GM19324 (cell line): ENCODE measurements around the gene SLC39A13.
A peak's percentile ranks its signal among the peaks of the same experiment; 100 is the strongest.

ENCODE experiments used
- ATAC-seq: cut with Tn5 transposase; IDR thresholded peaks from one replicate; pipeline ENCODE4 v1.9.1; 2021; ENCODE audit warnings: mild to moderate bottlenecking, moderate library complexity; ENCODE audit not compliant: unreplicated experiment, low FRiP score

Gene SLC39A13

GRCh38 chr11:47399860-47400767 lies 8.3 kb upstream of the SLC39A13 start:
- peak; percentile 54 for ATAC-seq

- peak; percentile 81 for ATAC-seq
These were observed 7.6 kb upstream of the SLC39A13 start for GRCh38 chr11:47400768-47401279.

- no peak for ATAC-seq
These were observed 5.3 kb upstream of the SLC39A13 start for GRCh38 chr11:47403135-47403534.

GRCh38 chr11:47403571-47403970 lies 4.8 kb upstream of the SLC39A13 start:
- no peak for ATAC-seq

DNA sequence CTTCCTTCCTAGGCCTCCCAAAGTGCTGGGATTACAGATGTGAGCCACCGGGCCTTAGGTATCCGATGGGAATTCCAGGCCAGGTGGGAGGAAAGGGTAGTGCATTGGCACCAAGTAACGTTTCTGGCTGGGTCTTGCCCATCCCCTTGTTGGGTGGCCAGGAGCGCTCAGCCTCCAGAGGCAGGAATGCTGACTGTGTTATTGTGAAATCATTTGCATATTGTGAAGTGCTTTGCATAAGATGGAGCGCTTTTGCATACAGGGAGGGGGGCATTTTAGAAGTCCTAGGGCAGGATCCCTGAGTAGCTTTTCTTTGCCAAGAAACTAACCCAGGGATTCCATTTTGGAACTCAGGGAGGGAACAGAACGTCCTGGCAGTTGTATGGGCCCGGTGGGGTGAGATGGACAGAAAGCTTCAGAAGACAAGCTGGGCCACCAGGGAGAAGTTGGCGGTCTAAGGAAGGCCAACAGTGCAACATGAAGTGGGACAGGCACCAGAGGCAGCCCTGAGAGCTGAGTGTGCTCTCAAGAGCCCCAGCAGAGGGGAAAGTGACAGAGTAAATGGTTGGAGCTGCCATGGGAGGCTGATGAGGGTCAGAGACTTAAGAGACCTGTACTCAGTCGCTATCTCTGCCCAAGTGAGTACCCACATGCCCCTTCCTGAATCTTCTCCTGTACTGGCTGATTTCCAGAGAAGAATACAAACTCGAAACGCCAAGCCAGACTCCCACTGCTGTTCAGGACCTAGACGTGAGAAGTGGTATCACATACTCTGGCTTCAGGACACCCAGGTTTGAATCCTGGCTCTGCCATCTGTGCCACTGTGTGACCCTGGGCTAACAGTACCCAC lies 1.3 kb upstream of the SLC39A13 start:
- no peak for ATAC-seq

DNA sequence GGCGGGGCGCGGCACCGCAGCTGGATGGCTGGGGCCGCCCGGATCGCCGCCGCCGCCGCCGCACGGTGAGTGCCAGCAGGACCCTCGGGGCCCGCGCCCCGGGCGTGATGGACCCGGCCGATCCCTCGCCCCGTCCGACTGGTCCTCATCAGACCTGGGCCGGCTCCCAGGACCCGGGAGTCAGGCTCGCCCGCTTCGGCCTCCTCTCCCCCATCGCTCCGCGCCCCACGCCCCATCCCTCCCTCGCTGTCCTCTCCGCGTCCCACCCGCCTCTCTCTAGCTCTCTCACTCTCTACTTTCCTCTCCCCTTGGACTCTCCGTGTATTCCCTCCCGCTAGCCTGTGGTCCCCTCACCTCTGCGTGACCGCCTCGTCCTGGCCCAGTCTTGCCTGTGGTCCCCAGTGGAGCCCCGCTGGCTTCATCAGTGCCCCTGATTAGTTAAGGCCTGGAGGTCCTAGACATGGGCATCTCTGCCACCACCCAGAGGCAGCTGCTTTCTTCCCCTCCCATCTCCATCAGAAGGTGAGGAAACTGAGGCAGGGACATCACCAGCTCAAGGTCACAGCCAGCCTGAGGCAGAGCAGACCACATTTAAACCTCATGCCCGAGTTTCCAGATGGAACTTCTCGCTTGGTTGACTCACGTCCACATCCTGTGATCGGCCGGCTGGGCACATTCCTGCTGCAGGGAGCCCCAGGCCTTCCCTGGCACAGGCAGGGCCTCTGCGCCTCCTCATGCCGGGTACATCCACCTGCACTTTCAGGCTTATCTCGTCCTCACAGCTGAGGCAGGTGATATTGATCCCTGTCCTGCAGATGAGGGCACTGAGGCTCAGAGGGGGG lies 429 bp downstream of the SLC39A13 start:
- no peak for ATAC-seq

DNA sequence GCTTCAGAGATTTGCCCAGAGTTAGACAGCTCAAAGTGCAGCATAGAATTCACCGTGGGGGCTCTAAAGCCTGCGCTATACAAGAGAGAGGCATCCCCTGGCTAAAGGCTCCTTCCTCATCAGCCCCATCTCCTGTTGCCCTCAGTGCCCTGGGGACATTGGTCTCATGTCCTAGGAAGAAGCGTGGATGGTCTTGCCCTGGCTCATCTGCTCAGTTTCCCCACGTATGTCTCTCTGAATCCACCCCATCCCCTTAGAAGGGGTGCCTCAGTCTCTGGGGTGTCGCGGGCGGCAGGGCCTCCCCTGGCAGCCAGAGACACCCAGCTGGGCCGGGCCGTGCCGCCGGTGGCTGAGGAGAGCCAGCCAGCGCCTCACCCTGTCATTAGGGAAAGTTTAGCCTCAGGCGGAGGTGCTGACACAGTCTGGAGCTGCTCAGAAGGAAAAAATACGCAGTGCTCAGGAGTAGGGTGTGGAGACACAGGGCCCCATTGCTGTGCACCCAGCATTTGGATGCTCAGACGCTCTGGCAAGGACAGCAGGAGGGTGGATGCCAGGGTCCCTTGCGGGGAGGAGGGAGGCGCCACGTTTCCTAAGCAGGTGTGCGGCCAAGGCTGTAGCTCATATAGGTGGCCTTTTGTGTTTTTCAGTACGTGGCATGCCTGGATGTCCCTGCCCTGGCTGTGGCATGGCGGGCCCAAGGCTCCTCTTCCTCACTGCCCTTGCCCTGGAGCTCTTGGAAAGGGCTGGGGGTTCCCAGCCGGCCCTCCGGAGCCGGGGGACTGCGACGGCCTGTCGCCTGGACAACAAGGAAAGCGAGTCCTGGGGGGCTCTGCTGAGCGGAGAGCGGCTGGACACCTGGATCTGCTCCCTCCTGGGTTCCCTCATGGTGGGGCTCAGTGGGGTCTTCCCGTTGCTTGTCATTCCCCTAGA lies 1.3 kb downstream of the SLC39A13 start:
- no peak for ATAC-seq

DNA sequence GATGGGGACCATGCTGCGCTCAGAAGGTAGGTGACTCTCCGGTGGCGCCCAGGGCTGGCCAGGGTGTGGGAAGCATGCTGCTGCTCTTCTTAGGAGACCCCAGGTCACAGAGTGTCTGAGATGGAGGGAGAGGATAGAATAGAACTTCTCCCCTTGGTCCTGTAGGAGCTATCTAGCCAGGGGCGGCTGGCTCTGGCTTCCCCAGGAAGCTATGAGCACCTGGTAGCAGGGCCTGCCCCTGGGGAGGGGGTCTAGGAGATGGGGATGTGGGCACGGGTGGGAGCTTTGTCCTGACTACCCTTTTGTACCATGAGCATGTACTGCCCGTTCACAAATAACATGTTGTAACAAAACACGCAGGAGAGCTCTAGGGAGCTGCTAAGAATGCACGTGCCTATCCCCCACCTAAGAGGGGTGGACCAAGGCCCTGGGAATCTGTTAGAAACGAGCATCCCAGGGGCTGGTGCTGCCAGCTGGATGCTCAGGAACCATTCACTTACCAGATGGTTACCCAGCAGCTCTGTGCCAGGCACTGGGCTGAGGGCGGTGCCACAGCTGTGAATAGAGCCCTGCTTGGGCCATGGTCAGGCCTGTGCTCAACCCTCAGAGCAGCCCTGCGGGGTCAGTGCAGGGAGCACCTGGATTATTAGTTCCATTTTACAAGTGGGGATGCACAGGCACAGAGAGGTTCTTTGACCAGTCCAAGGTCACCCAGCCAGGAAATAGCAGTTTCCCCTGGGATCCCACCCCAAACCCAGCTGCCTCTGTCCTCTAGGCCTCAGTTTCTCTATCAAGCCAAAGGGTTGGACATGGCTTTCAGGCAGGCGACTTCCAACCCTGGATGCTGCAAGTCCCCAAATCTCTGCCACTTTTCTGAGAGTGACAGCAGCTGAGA lies 2.2 kb downstream of the SLC39A13 start:
- no peak for ATAC-seq

DNA sequence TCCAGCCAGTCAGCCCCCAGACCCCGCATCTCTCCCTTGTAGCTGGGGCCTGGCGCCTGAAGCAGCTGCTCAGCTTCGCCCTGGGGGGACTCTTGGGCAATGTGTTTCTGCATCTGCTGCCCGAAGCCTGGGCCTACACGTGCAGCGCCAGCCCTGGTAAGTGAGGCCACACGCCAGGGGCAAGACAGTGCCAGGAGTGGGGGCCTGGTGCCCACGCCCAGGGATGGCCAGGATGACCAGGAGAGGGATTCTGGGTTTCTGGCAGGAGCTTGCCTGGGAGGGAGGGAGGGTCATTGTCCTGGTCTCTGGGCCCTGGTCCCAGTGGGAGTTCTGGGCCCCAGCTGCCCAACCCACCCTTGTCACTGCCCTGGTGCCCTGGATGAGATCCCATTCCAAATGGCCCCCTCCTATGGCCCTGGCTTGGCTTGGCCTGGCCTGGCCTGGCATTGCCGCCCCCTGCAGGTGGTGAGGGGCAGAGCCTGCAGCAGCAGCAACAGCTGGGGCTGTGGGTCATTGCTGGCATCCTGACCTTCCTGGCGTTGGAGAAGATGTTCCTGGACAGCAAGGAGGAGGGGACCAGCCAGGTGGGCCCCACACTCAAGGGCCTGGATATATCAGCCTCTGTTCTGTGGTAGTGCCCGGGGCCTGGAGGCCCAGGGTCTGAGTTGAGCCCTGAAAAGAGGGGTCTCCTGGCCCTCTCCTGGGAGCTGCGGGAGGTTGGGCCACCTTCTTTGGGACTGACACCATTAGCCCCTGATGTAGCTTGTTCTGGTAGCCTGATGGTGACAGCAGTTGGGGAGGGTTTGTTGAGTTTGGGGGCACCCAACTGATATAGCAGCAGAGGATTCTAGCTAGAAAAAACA lies 3.7 kb downstream of the SLC39A13 start:
- ATAC-seq, result no peak

DNA sequence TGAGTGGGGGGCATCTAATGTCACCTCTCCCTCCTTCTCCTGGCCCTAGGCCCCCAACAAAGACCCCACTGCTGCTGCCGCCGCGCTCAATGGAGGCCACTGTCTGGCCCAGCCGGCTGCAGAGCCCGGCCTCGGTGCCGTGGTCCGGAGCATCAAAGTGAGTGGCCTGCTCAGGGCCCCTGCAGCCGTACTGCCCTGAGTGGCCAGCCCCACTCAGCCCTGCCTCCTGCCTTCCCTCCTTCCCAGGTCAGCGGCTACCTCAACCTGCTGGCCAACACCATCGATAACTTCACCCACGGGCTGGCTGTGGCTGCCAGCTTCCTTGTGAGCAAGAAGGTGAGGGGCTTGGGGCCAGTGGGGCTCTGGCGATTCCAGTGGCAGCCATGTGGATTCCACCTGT lies 5.0 kb downstream of the SLC39A13 start:
- no peak for ATAC-seq

- ATAC-seq, result no peak
These were observed 5.7 kb downstream of the SLC39A13 start for GRCh38 chr11:47413908-47414684.

DNA sequence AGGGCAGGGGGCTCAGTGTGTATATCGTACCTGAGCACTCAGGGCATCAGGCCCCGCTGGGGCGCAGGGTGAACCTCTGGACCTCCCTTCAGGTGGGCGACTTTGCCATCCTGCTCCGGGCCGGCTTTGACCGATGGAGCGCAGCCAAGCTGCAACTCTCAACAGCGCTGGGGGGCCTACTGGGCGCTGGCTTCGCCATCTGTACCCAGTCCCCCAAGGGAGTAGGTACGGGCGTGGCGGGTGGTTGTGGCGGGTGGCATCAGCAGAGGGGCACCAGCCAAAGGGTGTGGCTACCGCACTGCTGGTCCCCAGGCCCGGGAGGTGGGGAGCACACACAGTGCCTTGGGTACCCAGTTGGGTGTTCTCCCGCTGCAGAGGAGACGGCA lies 6.3 kb downstream of the SLC39A13 start:
- no peak for ATAC-seq

GRCh38 chr11:47415091-47415854 lies 6.9 kb downstream of the SLC39A13 start:
- no peak for ATAC-seq

- no peak for ATAC-seq
These were observed 7.6 kb downstream of the SLC39A13 start for GRCh38 chr11:47415949-47416472.

DNA sequence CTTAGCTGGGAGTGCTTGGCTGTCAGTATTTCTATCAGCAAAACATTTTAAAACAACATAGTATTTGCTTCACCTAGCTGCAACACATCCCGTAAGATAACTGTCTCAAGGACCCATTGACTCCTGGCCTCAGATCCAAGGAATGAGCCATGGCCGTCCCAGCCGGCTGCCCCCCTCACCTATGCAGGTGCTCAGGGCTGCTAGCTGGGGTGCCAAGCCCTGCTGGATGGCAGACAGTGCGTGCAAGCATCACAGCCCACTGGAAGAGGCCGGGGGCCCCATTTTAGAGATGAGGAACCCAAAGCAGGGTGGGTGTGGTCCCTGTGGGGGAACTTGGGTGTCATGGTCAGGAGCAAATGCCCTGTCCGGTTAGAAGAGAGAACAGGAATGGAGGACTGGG lies 9.3 kb downstream of the SLC39A13 start:
- ATAC-seq, result no peak
